Stomach smooth muscle (tissue), 2 donors: ENCODE measurements around the gene KCNAB2.

Source experiments
- H3K27ac ChIP-seq: one replicate; pipeline ENCODE4 v1.7.0; 2013; ENCODE audit warnings: mild to moderate bottlenecking, low read length, inconsistent platforms
- H3K27me3 ChIP-seq, 2 donors: one replicate each; pipeline ENCODE4 v1.7.0; 2013; ENCODE audit warnings: low read length in 2 of 2; ENCODE audit not compliant: insufficient read depth in 2 of 2, control insufficient read depth in 1 of 2
- H3K36me3 ChIP-seq, 2 donors: one replicate each; pipeline ENCODE4 v1.7.0; 2013; ENCODE audit warnings: low read length in 2 of 2; ENCODE audit not compliant: control insufficient read depth in 2 of 2, insufficient read depth in 2 of 2
- H3K4me1 ChIP-seq: one replicate; pipeline ENCODE4 v1.7.0; 2013; ENCODE audit warnings: low read length; ENCODE audit not compliant: control insufficient read depth, insufficient read depth
- H3K4me3 ChIP-seq, 2 donors: one replicate each; pipeline ENCODE4 v1.7.0; 2013; ENCODE audit warnings: low read length in 2 of 2
- H3K9ac ChIP-seq, 2 donors: one replicate each; pipeline ENCODE4 v1.7.0; 2013; ENCODE audit warnings: low read length in 2 of 2, mild to moderate bottlenecking in 1 of 2
- H3K9me3 ChIP-seq, 2 donors: one replicate each; pipeline ENCODE4 v1.7.0; 2013; ENCODE audit warnings: low read length in 2 of 2; ENCODE audit not compliant: control insufficient read depth in 2 of 2
- donor health status: healthy.
- donor health status: Pancreatic carcinoma.

Gene KCNAB2

GRCh38 chr1:6105218-6105679 lies 59.6 kb downstream of the KCNAB2 start:
- peaks cover 3 to 12% of the 10 kb centered on the region in 2 donors for H3K27me3 ChIP-seq
- no peaks in the 10 kb centered on the region for H3K9me3 ChIP-seq
- H3K9ac ChIP-seq, result no peak overlapping the region
- H3K36me3 ChIP-seq, result no peaks in the 10 kb centered on the region
- H3K4me3 ChIP-seq, result no peak overlapping the region
- H3K4me1 ChIP-seq, result no peaks in the 10 kb centered on the region
- H3K27ac ChIP-seq, result no peak overlapping the region

GRCh38 chr1:6105763-6106162 lies 60.1 kb downstream of the KCNAB2 start:
- Histone ChIP-seq H3K27ac (no peak overlapping the region), H3K4me3 (no peak overlapping the region), H3K9ac (no peak overlapping the region), H3K4me1 (no peaks in the 10 kb centered on the region), H3K36me3 (no peaks in the 10 kb centered on the region), H3K27me3 (peaks cover 3 to 12% of the 10 kb centered on the region in 2 donors), H3K9me3 (no peaks in the 10 kb centered on the region)

- H3K9ac ChIP-seq, result no peak overlapping the region
- no peak overlapping the region for H3K4me3 ChIP-seq
- H3K9me3 ChIP-seq, result no peaks in the 10 kb centered on the region
- H3K27ac ChIP-seq, result no peak overlapping the region
- H3K36me3 ChIP-seq, result no peaks in the 10 kb centered on the region
- peaks cover 3 to 12% of the 10 kb centered on the region in 2 donors for H3K27me3 ChIP-seq
- no peaks in the 10 kb centered on the region for H3K4me1 ChIP-seq
These were observed 60.6 kb downstream of the KCNAB2 start for GRCh38 chr1:6106321-6106731.

GRCh38 chr1:6106977-6107376 lies 61.3 kb downstream of the KCNAB2 start:
- Histone ChIP-seq H3K9ac (no peak overlapping the region), H3K4me3 (no peak overlapping the region), H3K4me1 (no peaks in the 10 kb centered on the region), H3K27me3 (peaks cover 3 to 12% of the 10 kb centered on the region in 2 donors), H3K9me3 (no peaks in the 10 kb centered on the region), H3K27ac (no peak overlapping the region), H3K36me3 (no peaks in the 10 kb centered on the region)

DNA sequence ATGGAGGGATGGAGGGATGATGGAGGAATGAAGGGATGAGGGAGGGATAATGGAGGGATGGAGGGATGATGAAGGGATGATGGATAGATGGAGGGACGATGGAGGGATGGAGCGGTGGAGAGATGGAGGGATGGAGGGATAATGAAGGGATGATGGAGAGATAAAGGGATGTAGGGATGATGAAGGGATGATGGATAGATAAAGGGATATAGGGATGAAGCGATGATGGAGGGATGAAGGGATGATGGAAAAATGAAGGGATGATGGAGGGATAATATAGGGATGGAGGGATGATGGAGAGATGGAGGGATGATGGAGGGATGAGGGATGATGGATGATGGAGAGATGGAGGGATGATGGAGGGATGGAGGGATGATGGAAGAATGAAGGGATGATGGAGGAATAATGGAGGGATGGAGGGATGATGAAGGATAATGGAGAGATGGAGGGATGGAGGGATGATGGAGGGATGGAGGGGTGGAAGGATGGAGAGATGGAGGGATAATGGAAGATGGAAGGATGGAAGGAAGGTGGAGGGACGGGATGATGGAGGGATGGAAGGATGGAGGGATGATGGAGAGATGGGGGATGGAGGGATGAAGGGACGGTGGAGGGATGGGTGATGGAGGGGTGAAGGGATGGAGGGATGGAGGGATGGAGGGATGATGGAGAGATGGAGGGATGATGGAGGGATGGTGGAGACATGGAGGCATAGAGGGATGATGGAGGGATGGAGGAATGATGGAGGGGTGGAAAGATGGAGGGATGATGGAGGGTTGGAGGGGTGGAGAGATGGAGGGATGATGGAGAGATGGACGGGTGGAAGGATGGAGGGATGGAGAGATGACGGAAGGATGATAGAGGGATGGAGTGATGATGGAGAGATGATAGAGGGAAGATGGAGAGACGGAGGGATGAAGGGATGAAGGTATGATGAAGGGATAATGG lies 62.0 kb downstream of the KCNAB2 start:
- Histone ChIP-seq H3K27ac (no peak overlapping the region), H3K36me3 (no peaks in the 10 kb centered on the region), H3K9me3 (no peaks in the 10 kb centered on the region), H3K4me3 (no peak overlapping the region), H3K9ac (no peak overlapping the region), H3K4me1 (no peaks in the 10 kb centered on the region), H3K27me3 (peaks cover 0 to 7% of the 10 kb centered on the region in 2 donors)

DNA sequence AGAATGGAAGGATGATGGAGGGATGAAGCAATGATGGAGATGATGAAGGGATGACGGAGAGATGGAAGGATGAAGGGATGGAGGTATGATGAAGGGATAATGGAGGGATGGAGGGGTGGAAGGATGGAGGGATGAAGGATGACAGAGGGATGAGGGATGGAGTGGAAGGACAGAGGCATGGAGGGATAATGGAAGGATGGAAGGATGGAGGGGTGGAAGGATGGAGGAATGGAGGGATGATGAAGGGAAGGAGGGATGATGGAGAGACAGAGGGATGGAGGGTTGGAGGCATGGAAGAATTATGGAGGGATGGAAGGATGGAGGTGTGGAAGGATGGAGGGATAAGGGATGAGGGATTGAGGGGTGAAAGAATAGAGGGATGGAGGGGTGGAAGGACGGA lies 62.8 kb downstream of the KCNAB2 start:
- no peak overlapping the region for H3K9ac ChIP-seq
- no peaks in the 10 kb centered on the region for H3K4me1 ChIP-seq
- H3K4me3 ChIP-seq, result no peak overlapping the region
- H3K36me3 ChIP-seq, result no peaks in the 10 kb centered on the region
- no peak overlapping the region for H3K27ac ChIP-seq
- H3K9me3 ChIP-seq, result no peaks in the 10 kb centered on the region
- peaks cover 0 to 2% of the 10 kb centered on the region in 2 donors for H3K27me3 ChIP-seq

- no peaks in the 10 kb centered on the region for H3K36me3 ChIP-seq
- H3K27ac ChIP-seq, result no peak overlapping the region
- no peak overlapping the region for H3K4me3 ChIP-seq
- H3K9ac ChIP-seq, result no peak overlapping the region
- no peaks in the 10 kb centered on the region for H3K9me3 ChIP-seq
- no peaks in the 10 kb centered on the region for H3K4me1 ChIP-seq
- H3K27me3 ChIP-seq, result no peaks in the 10 kb centered on the region
These were observed 63.4 kb downstream of the KCNAB2 start for GRCh38 chr1:6108937-6109614.

- no peak overlapping the region for H3K27ac ChIP-seq
- no peaks in the 10 kb centered on the region for H3K36me3 ChIP-seq
- H3K27me3 ChIP-seq, result no peaks in the 10 kb centered on the region
- no peak overlapping the region for H3K4me3 ChIP-seq
- H3K9ac ChIP-seq, result no peak overlapping the region
- H3K9me3 ChIP-seq, result no peaks in the 10 kb centered on the region
- H3K4me1 ChIP-seq, result no peaks in the 10 kb centered on the region
These were observed 64.0 kb downstream of the KCNAB2 start for GRCh38 chr1:6109688-6110087.

GRCh38 chr1:6110326-6110725 lies 64.6 kb downstream of the KCNAB2 start:
- H3K9me3 ChIP-seq, result peaks cover 0 to 2% of the 10 kb centered on the region in 2 donors
- no peak overlapping the region for H3K27ac ChIP-seq
- no peaks in the 10 kb centered on the region for H3K36me3 ChIP-seq
- H3K9ac ChIP-seq, result no peak overlapping the region
- no peaks in the 10 kb centered on the region for H3K4me1 ChIP-seq
- H3K27me3 ChIP-seq, result no peaks in the 10 kb centered on the region
- H3K4me3 ChIP-seq, result no peak overlapping the region

GRCh38 chr1:6111571-6111970 lies 65.9 kb downstream of the KCNAB2 start:
- no peaks in the 10 kb centered on the region for H3K4me1 ChIP-seq
- H3K4me3 ChIP-seq, result no peak overlapping the region
- no peaks in the 10 kb centered on the region for H3K27me3 ChIP-seq
- no peak overlapping the region for H3K27ac ChIP-seq
- H3K9me3 ChIP-seq, result peaks cover 0 to 6% of the 10 kb centered on the region in 2 donors
- no peak overlapping the region for H3K9ac ChIP-seq
- no peaks in the 10 kb centered on the region for H3K36me3 ChIP-seq
